ENCODE results near the gene CDON.

- TF ChIP-seq CTCF (IDR thresholded peaks at IDR 0.05) (no peak), EZH2phosphoT487 (IDR thresholded peaks at IDR 0.05) (no peak), EZH2 (IDR thresholded peaks at IDR 0.05) (no peak)
Measured at GRCh38 chr11:126011265-126011664, 51.4 kb downstream of the CDON start.
